ENCODE data around the gene HHIPL1.

Gene HHIPL1

GRCh38 chr14:99707921-99708320, 63.0 kb downstream of the HHIPL1 start:
- no peak for TF ChIP-seq CTCF (IDR thresholded peaks at IDR 0.05; ENCODE audit: insufficient read depth, missing control alignments)
- FAIRE-seq (no peak), DNase-seq (ENCODE audit: insufficient read length, low spot score) (no peak)

- no peak for TF ChIP-seq CTCF (IDR thresholded peaks at IDR 0.05; ENCODE audit: insufficient read depth, missing control alignments)
- FAIRE-seq (no peak), DNase-seq (ENCODE audit: insufficient read length, low spot score) (no peak)
Measured at GRCh38 chr14:99708449-99708848, 63.5 kb downstream of the HHIPL1 start.

DNA sequence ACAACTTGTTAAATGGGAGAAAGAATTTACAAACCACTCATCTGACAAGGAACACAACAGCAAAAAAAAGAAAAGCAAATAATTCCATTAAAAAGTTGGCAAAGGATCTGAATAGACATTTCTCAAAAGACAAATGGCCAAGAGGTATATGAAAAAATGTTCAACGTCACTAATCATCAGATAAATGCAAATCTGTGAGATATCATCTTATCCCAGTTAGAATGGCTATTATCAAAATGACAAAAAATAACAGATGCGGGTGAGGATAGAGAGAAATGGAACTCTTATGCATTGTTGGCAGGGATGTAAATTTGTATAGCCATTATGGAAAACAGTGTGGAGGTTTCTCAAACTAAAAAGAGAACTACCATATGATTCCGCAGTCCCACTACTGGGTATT, 69.0 kb downstream of the HHIPL1 start:
- no peak for TF ChIP-seq CTCF (IDR thresholded peaks at IDR 0.05; ENCODE audit: insufficient read depth, missing control alignments)
- no peak for FAIRE-seq
- DNase-seq (ENCODE audit: insufficient read length, low spot score): no peak

- DNase-seq (ENCODE audit: insufficient read length, low spot score) (no peak), FAIRE-seq (no peak)
- TF ChIP-seq CTCF (IDR thresholded peaks at IDR 0.05; ENCODE audit: insufficient read depth, missing control alignments): no peak
Measured at GRCh38 chr14:99715266-99716000, 70.5 kb downstream of the HHIPL1 start.

GRCh38 chr14:99716091-99716849, 71.3 kb downstream of the HHIPL1 start:
- no peak for FAIRE-seq
- no peak for TF ChIP-seq CTCF (IDR thresholded peaks at IDR 0.05; ENCODE audit: insufficient read depth, missing control alignments)
- DNase-seq (ENCODE audit: insufficient read length, low spot score): no peak

DNA sequence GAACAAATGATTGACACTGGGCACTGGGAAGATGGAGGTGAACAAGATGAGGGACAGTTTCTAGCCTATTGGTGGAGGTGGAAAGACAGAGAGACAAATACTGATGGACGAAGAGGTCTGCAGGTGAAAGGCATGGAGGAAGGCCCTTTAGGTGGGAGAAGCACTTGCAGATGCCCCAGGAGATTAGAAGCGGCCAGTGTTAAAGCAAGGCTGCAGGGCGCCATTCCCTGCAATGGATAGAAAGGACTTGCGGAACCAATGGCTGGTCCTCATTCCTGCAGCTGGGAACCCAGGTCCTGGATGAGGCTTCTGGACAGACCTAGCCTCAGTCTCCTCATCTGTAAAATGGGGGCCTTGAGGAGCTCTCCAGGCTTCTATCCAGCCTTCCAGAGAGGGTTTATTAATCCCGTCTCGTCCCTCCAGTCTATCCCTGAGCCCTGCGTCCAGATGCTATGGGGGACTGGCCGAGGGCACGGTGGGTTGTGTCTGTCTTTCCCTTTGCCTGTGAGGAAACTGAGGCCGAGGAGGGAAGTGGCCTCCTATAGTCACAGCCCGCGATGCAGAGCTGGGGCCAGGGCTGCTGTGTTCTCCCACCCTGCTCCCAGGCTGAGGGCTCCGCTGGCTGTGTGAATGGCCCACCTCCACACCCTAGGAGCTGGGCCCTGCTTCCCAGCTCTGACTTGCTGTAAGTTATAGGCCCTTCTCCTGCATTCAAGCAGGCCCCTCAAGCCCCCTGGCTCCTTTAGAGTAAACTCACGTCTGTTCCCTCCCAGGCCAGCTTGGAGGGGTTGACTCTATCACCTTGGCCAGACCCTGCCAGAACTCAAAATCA, 72.1 kb downstream of the HHIPL1 start:
- FAIRE-seq (no peak), DNase-seq (ENCODE audit: insufficient read length, low spot score) (no peak)
- TF ChIP-seq CTCF (IDR thresholded peaks at IDR 0.05; ENCODE audit: insufficient read depth, missing control alignments): no peak
